A549 (cell line): Measurements from ENCODE around the gene PIP5KL1. TPM values are rescaled to one million over a fixed set of nuclear protein-coding genes. Genes with fewer than 3 reads are reported as not detected.

Source experiments
- ATAC-seq, 2 experiments: fragments of 200-7000 bp in 1 of 2; fragments of >200 bp in 1 of 2; cut with Nextera tagmentation in 1 of 2; cut with Tn5 transposase in 1 of 2; 3 replicates each; pipeline versions ENCODE4 v1.8.0 to v1.9.1; 2018 to 2020; ENCODE audit warnings: mild to moderate bottlenecking in 1 of 2, moderate library complexity in 1 of 2
- CTCF ChIA-PET: fragments of 300-600 bp; sonication (Branson Sonifier 250); formaldehyde crosslinking; extraction: SDS; loops from one replicate; lab custom pipeline; 2021; ENCODE audit warnings: antibody characterized with exemption, inconsistent platforms; lab: Yijun Ruan, JAX
- POLR2A ChIA-PET: fragments of 350-600 bp; formaldehyde crosslinking; extraction: SDS; loops from one replicate; lab custom pipeline; 2021; ENCODE audit warnings: antibody characterized with exemption, inconsistent platforms; lab: Yijun Ruan, JAX
- DNase-seq, 2 experiments: peaks; one replicate each; pipeline versions ENCODE4 v3.0.0 to v3.0.0-alpha.2; 2011 to 2016; ENCODE audit warnings: low read depth in 1 of 2, low spot score in 1 of 2
- FAIRE-seq: peaks from 2 replicates; lab custom pipeline; 2011; peaks lifted over from hg19 to GRCh38; lab: Jason Lieb, UNC
- H3K27ac ChIP-seq, 2 experiments: fragments of >200 bp; sonication (Bioruptor Twin); formaldehyde crosslinking; 3 replicates each; pipeline ENCODE4 v1.5.1; 2016 to 2017
- H3K4me1 ChIP-seq: fragments of >200 bp; sonication (Bioruptor Twin); formaldehyde crosslinking; 3 replicates; pipeline ENCODE4 v1.6.1; 2016
- H3K4me2 ChIP-seq: fragments of >200 bp; sonication (Bioruptor Twin); formaldehyde crosslinking; 3 replicates; pipeline ENCODE4 v1.6.1; 2016
- H3K4me3 ChIP-seq: fragments of >200 bp; sonication (Bioruptor Twin); formaldehyde crosslinking; 3 replicates; pipeline ENCODE4 v1.5.1; 2016
- H3K9me3 ChIP-seq: fragments of >200 bp; sonication (Bioruptor Twin); formaldehyde crosslinking; 3 replicates; pipeline ENCODE4 v1.6.1; 2016
- CBX2 ChIP-seq: fragments of 200-600 bp; sonication (generic); IDR thresholded peaks from 2 replicates; pipeline ENCODE4 v1.6.1; 2016; ENCODE audit warnings: low read depth, mild to moderate bottlenecking, borderline replicate concordance
- CHD2 ChIP-seq: fragments of 150-350 bp; IDR thresholded peaks from 2 replicates; pipeline ENCODE4 v1.6.1; 2014; ENCODE audit warnings: low read length; ENCODE audit not compliant: partially characterized antibody
- CHD4 ChIP-seq: fragments of 200-600 bp; sonication (generic); IDR thresholded peaks from 2 replicates; pipeline ENCODE4 v1.6.1; 2016; ENCODE audit warnings: antibody characterized with exemption, mild to moderate bottlenecking, borderline replicate concordance
- EHMT2 ChIP-seq: fragments of 200-600 bp; sonication (generic); IDR thresholded peaks from 2 replicates; pipeline ENCODE4 v1.6.1; 2016; ENCODE audit warnings: antibody characterized with exemption, low read depth, mild to moderate bottlenecking, moderate library complexity
- EP300 ChIP-seq, 2 experiments: fragments of >200 bp; sonication (Bioruptor Twin); formaldehyde crosslinking; IDR thresholded peaks; 2 replicates in 1 of 2; 3 replicates in 1 of 2; pipeline ENCODE4 v1.6.1; 2016 to 2017
- ESRRA ChIP-seq: fragments of 150-350 bp; IDR thresholded peaks from 2 replicates; pipeline ENCODE4 v1.6.1; 2014; ENCODE audit warnings: mild to moderate bottlenecking, low read length, borderline replicate concordance
- FOXS1 ChIP-seq: fragments of 250-450 bp; sonication (Bioruptor Pico); IDR thresholded peaks from 2 replicates; pipeline ENCODE4 v1.5.0; 2020; ENCODE audit warnings: mild to moderate bottlenecking, moderate library complexity
- GATA3 ChIP-seq: IDR thresholded peaks from 2 replicates; pipeline ENCODE4 v1.6.1; 2012; ENCODE audit warnings: borderline replicate concordance
- HDAC2 ChIP-seq: fragments of 200-600 bp; sonication (generic); IDR thresholded peaks from 2 replicates; pipeline ENCODE4 v1.6.1; 2016
- HEYL ChIP-seq: fragments of 250-450 bp; sonication (Bioruptor Pico); IDR thresholded peaks from 2 replicates; pipeline ENCODE4 v1.8.0; 2021; ENCODE audit warnings: mild to moderate bottlenecking, moderate library complexity
- HOXA7 ChIP-seq: fragments of 250-450 bp; sonication (Bioruptor Pico); IDR thresholded peaks from 2 replicates; pipeline ENCODE4 v1.5.0; 2020; ENCODE audit warnings: mild to moderate bottlenecking, moderate library complexity
- HOXB5 ChIP-seq: fragments of 250-450 bp; sonication (Bioruptor Pico); IDR thresholded peaks from 2 replicates; pipeline ENCODE4 v1.5.0; 2020; ENCODE audit warnings: mild to moderate bottlenecking, moderate library complexity
- JUN ChIP-seq, 2 experiments: fragments of >200 bp; sonication (Bioruptor Twin); formaldehyde crosslinking; IDR thresholded peaks; 2 replicates in 1 of 2; 3 replicates in 1 of 2; pipeline ENCODE4 v1.6.1; 2016 to 2017
- KDM5A ChIP-seq: fragments of 200-600 bp; sonication (generic); IDR thresholded peaks from 2 replicates; pipeline ENCODE4 v1.6.1; 2016; ENCODE audit warnings: antibody characterized with exemption, mild to moderate bottlenecking
- PBX3 ChIP-seq: IDR thresholded peaks from 2 replicates; pipeline ENCODE4 v1.6.1; 2012
- POLR2AphosphoS2 ChIP-seq: conservative IDR thresholded peaks from 2 replicates; pipeline ENCODE4 v1.6.1; 2012; ENCODE audit warnings: low read length, improper control_type of control experiment, inconsistent platforms
- RARB ChIP-seq: fragments of 250-450 bp; sonication (Bioruptor Pico); IDR thresholded peaks from 2 replicates; pipeline ENCODE4 v1.8.0; 2021; ENCODE audit warnings: mild to moderate bottlenecking, moderate library complexity
- RCOR1 ChIP-seq: fragments of 150-350 bp; IDR thresholded peaks from 2 replicates; pipeline ENCODE4 v1.6.1; 2014; ENCODE audit warnings: antibody characterized with exemption, low read length, low read depth
- RFX5 ChIP-seq: fragments of 450-650 bp; IDR thresholded peaks from 2 replicates; pipeline ENCODE4 v1.7.1; 2014; ENCODE audit warnings: antibody characterized with exemption, mild to moderate bottlenecking, moderate library complexity
- RNF2 ChIP-seq: fragments of 200-600 bp; sonication (generic); IDR thresholded peaks from 2 replicates; pipeline ENCODE4 v1.6.1; 2016; ENCODE audit warnings: low read depth, mild to moderate bottlenecking, antibody characterized with exemption, moderate library complexity, borderline replicate concordance
- SMC3 ChIP-seq: fragments of >200 bp; sonication (Bioruptor Twin); formaldehyde crosslinking; IDR thresholded peaks from 3 replicates; pipeline ENCODE4 v1.6.1; 2018; ENCODE audit warnings: inconsistent platforms
- SREBF2 ChIP-seq: fragments of 450-650 bp; IDR thresholded peaks from 2 replicates; pipeline ENCODE4 v1.6.1; 2014; ENCODE audit warnings: mild to moderate bottlenecking, moderate library complexity
- TFCP2L1 ChIP-seq: fragments of 250-450 bp; sonication (Bioruptor Pico); IDR thresholded peaks from 2 replicates; pipeline ENCODE4 v1.5.0; 2021; ENCODE audit warnings: mild to moderate bottlenecking
- TP53 ChIP-seq: fragments of 250-450 bp; sonication (Bioruptor Pico); IDR thresholded peaks from 2 replicates; pipeline ENCODE4 v1.5.0; 2021; ENCODE audit warnings: mild to moderate bottlenecking, moderate library complexity
- ZC3H11A ChIP-seq: fragments of 450-650 bp; IDR thresholded peaks from 2 replicates; pipeline ENCODE4 v1.6.1; 2014; ENCODE audit warnings: antibody characterized with exemption, mild to moderate bottlenecking
- ZFP36 ChIP-seq: fragments of 450-650 bp; IDR thresholded peaks from 2 replicates; pipeline ENCODE4 v1.6.1; 2014; ENCODE audit warnings: borderline replicate concordance; ENCODE audit not compliant: partially characterized antibody
- ZNF302 ChIP-seq: fragments of 250-450 bp; sonication (Bioruptor Pico); IDR thresholded peaks from 2 replicates; pipeline ENCODE4 v1.9.0; 2021; ENCODE audit warnings: inconsistent platforms, mild to moderate bottlenecking, moderate library complexity
- ZSCAN20 ChIP-seq: fragments of 250-450 bp; sonication (Bioruptor Pico); IDR thresholded peaks from 2 replicates; pipeline ENCODE4 v1.8.0; 2022; ENCODE audit warnings: mild to moderate bottlenecking, moderate library complexity
- WGBS: methylation state at CpG from one replicate; pipeline ENCODE4 v1.1.6; 2017; ENCODE audit errors: missing lambda C conversion rate; 5-methylcytosine and 5-hydroxymethylcytosine counted together
- polyA plus RNA-seq, 4 experiments: library from polyadenylated mRNA; depleted of rRNA in 3 of 4; stranded (reverse); fragments of >200 nt; fragmentation: RNase III in 1 of 4; extraction: RNeasy Plus Mini Kit Qiagen cat#74134 plus additional on column Dnase treatment in 1 of 4; gene quantifications; 2 replicates in 3 of 4; 3 replicates in 1 of 4; pipeline ENCODE4 v1.2.3, GENCODE V29; 2011 to 2017
- TF ChIP-seq, protein P1 (sequence below): IDR thresholded peaks from 2 replicates; pipeline ENCODE4 v1.6.1; 2012; ENCODE audit warnings: low read depth, borderline replicate concordance
- TF ChIP-seq, protein P2 (sequence below): fragments of 150-350 bp; IDR thresholded peaks from 2 replicates; pipeline ENCODE4 v1.6.1; 2014; ENCODE audit warnings: low read depth, mild to moderate bottlenecking, low read length
- TF ChIP-seq, protein P3 (sequence below): fragments of >200 bp; sonication (Bioruptor Twin); formaldehyde crosslinking; IDR thresholded peaks from 3 replicates; pipeline ENCODE4 v1.5.1; 2016

The PIP5KL1 gene
- polyA plus RNA-seq, 2 of the 4 experiments (the other 2 are of a cell fraction): 2.4 to 2.5 TPM

DNA sequence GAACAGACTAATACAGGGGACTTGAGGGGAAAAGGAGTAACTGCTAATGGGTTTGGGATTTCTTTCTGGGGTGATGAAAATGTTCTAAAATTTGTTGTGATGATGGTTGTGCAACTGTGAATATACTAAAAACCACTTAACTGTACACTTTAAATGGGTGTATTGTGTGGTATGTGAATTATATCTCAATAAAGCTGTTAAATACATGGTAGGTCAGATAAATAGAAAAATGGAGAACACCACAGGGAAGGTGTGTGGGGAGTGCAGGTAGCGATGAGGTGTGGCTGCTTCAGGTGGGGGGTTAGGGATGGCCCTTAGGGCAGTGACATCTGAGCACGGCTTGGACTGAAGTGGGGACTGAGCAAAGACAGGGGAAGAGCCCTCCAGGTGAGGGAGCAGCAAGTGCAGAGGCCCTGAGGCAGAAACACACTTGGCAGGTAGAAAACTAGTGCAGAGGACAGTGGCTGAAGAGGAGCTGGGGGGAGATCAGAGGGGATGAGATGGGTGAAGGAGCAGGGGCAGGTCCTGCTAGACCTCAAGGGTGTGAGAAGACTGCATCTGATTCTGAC, 29.3 kb upstream of the PIP5KL1 start:
- Histone ChIP-seq H3K4me1 (peaks cover 61% of the 10 kb centered on the region), H3K4me3 (no peak overlapping the region), H3K9me3 (no peaks in the 10 kb centered on the region), H3K27ac (peak overlapping the region; percentile 56 to 98), H3K4me2 (peak overlapping the region; percentile 27; the same call in 2 of the 3 replicates)
- DNase-seq (no peak), ATAC-seq (no peak), FAIRE-seq (no peak)
- ChIA-PET CTCF (interaction anchor here (0.6 to 35.7 kb wide), 6 partner anchors 15 to 165 kb away, joined by 3 to 827 read pairs (median 4); partner anchors contain the start of gene DPM2), POLR2A (interaction anchor here (1.1 kb wide), 1 partner anchor 8 kb away, joined by 5 read pairs; no protein-coding TSS in a partner anchor)
- 95% methylated on average over 2 of the region's 2 CpGs for WGBS
- no peak for TF ChIP-seq HEYL (CRISPR knock-in tag)
- TF ChIP-seq CHD2: no peak
- no peak for TF ChIP-seq ZC3H11A
- no peak for TF ChIP-seq ZSCAN20 (CRISPR knock-in tag)
- no peak for TF ChIP-seq KDM5A
- TF ChIP-seq CHD4: no peak
- no peak for TF ChIP-seq EP300 (IDR thresholded peaks at IDR 0.05)
- TF ChIP-seq HOXB5 (CRISPR knock-in tag): no peak
- TF ChIP-seq EHMT2: no peak
- no peak for TF ChIP-seq RCOR1
- TF ChIP-seq PBX3: no peak
- no peak for TF ChIP-seq FOXS1
- no peak for TF ChIP-seq GATA3
- no peak for TF ChIP-seq TFCP2L1 (CRISPR knock-in tag)

DNA sequence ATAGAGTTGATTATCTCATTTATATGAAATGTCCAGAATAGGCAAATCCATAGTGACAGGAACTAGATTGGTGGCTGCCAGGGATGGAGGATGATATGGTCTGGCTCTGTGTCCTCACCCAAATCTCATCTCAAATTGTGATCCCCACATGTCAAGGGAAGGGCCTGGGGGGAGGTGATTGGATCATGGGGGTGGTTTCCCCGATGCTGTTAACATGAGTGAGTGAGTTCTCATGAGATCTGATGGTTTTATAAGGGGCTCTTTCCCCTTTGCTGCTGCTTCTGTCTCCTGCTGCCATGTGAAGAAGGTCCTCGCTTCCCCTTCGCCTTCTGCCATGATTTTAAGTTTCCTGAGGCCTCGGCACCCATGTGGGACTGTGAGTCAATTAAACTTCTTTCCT, 28.8 kb upstream of the PIP5KL1 start:
- H3K4me3 ChIP-seq: no peak overlapping the region
- TF ChIP-seq HEYL (CRISPR knock-in tag): no peak
- no peak for TF ChIP-seq SMC3
- no peak for TF ChIP-seq KDM5A
- no peak for TF ChIP-seq CHD2
- TF ChIP-seq HOXA7 (CRISPR knock-in tag): no peak
- TF ChIP-seq SREBF2: no peak
- no peak for TF ChIP-seq RFX5
- no peak for TF ChIP-seq EHMT2
- no peak for TF ChIP-seq HOXB5 (CRISPR knock-in tag)
- no peak for TF ChIP-seq POLR2AphosphoS2
- no peak for TF ChIP-seq RNF2
- no peak for TF ChIP-seq EP300 (IDR thresholded peaks at IDR 0.05)
- 88% methylated on average over 4 of the region's 4 CpGs for WGBS
- no peak for FAIRE-seq
- CTCF ChIA-PET: interaction anchor here (0.6 to 35.7 kb wide), 4 partner anchors 15 to 166 kb away, joined by 3 to 827 read pairs (median 184); partner anchors contain the start of gene DPM2
- DNase-seq: no peak
- ATAC-seq: no peak
- H3K4me1 ChIP-seq: peaks cover 61% of the 10 kb centered on the region
- peak overlapping the region in 1 of 2 experiments; percentile 20; a peak in 1 of 6 replicates for H3K27ac ChIP-seq
- H3K4me2 ChIP-seq: no peak overlapping the region
- POLR2A ChIA-PET: no interaction called here
- no peaks in the 10 kb centered on the region for H3K9me3 ChIP-seq

- no peak for DNase-seq
- Histone ChIP-seq H3K4me1 (peaks cover 61% of the 10 kb centered on the region), H3K27ac (no peak overlapping the region), H3K9me3 (no peaks in the 10 kb centered on the region), H3K4me2 (no peak overlapping the region), H3K4me3 (no peak overlapping the region)
- ChIA-PET CTCF (interaction anchor here (0.6 to 35.7 kb wide), 4 partner anchors 9 to 80 kb away, joined by 3 to 827 read pairs (median 209); partner anchors contain the start of gene DPM2), POLR2A (no interaction called here)
- FAIRE-seq: no peak
- no peak for ATAC-seq
- WGBS: 96% methylated on average over 1 of the region's 1 CpG
- TF ChIP-seq SMC3 (no peak), RARB (CRISPR knock-in tag) (no peak), TP53 (CRISPR knock-in tag) (no peak), ZSCAN20 (CRISPR knock-in tag) (no peak), ESRRA (no peak), CBX2 (no peak), HDAC2 (no peak), JUN (IDR thresholded peaks at IDR 0.05) (no peak), ZNF302 (CRISPR knock-in tag) (no peak), CHD2 (no peak), ZFP36 (no peak)
- TF ChIP-seq, protein P1, sequence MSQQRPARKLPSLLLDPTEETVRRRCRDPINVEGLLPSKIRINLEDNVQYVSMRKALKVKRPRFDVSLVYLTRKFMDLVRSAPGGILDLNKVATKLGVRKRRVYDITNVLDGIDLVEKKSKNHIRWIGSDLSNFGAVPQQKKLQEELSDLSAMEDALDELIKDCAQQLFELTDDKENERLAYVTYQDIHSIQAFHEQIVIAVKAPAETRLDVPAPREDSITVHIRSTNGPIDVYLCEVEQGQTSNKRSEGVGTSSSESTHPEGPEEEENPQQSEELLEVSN: no peak
- TF ChIP-seq, protein P2, sequence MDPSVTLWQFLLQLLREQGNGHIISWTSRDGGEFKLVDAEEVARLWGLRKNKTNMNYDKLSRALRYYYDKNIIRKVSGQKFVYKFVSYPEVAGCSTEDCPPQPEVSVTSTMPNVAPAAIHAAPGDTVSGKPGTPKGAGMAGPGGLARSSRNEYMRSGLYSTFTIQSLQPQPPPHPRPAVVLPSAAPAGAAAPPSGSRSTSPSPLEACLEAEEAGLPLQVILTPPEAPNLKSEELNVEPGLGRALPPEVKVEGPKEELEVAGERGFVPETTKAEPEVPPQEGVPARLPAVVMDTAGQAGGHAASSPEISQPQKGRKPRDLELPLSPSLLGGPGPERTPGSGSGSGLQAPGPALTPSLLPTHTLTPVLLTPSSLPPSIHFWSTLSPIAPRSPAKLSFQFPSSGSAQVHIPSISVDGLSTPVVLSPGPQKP: no peak
- TF ChIP-seq, protein P3, sequence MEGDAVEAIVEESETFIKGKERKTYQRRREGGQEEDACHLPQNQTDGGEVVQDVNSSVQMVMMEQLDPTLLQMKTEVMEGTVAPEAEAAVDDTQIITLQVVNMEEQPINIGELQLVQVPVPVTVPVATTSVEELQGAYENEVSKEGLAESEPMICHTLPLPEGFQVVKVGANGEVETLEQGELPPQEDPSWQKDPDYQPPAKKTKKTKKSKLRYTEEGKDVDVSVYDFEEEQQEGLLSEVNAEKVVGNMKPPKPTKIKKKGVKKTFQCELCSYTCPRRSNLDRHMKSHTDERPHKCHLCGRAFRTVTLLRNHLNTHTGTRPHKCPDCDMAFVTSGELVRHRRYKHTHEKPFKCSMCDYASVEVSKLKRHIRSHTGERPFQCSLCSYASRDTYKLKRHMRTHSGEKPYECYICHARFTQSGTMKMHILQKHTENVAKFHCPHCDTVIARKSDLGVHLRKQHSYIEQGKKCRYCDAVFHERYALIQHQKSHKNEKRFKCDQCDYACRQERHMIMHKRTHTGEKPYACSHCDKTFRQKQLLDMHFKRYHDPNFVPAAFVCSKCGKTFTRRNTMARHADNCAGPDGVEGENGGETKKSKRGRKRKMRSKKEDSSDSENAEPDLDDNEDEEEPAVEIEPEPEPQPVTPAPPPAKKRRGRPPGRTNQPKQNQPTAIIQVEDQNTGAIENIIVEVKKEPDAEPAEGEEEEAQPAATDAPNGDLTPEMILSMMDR: no peak
Measured at GRCh38 chr9:127958728-127959127, 28.2 kb upstream of the PIP5KL1 start.
